Stimulated activated CD8-positive, alpha-beta memory T cell treated with anti-CD3 and anti-CD28 coated beads, Interleukin-12 subunit alpha, Interleukin-12 subunit beta, amount 100 ng/mL, for 1 hour (primary cell): ENCODE data around the gene CASKIN1.

Experiments used
- DNase-seq: peaks from one replicate; pipeline ENCODE4 v3.0.0-alpha.2; 2020; ENCODE audit warnings: low read depth

The CASKIN1 gene

GRCh38 chr16:2174396-2175131, 21.8 kb downstream of the CASKIN1 start:
- no peak for DNase-seq

DNA sequence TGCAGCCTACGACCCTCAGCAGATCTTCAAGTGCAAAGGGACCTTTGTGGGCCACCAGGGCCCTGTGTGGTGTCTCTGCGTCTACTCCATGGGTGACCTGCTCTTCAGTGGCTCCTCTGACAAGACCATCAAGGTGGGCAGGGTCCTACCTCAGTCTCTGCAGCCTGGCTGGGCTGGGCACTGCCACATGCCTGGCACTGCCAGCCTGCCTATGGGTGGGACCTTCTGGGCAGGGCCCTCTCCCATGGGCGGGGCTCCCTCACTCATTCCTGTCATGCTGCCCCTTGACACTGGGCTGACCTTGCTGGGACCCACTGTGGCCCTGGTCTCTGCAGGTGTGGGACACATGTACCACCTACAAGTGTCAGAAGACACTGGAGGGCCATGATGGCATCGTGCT, 22.5 kb downstream of the CASKIN1 start:
- DNase-seq: no peak

GRCh38 chr16:2173366-2173765, 23.0 kb downstream of the CASKIN1 start:
- DNase-seq: no peak

GRCh38 chr16:2172688-2173335, 23.6 kb downstream of the CASKIN1 start:
- no peak for DNase-seq

- no peak for DNase-seq
These were observed 24.7 kb downstream of the CASKIN1 start for GRCh38 chr16:2171601-2172178.

GRCh38 chr16:2170587-2171435, 25.6 kb downstream of the CASKIN1 start:
- no peak for DNase-seq

GRCh38 chr16:2170080-2170479, 26.3 kb downstream of the CASKIN1 start:
- no peak for DNase-seq

DNA sequence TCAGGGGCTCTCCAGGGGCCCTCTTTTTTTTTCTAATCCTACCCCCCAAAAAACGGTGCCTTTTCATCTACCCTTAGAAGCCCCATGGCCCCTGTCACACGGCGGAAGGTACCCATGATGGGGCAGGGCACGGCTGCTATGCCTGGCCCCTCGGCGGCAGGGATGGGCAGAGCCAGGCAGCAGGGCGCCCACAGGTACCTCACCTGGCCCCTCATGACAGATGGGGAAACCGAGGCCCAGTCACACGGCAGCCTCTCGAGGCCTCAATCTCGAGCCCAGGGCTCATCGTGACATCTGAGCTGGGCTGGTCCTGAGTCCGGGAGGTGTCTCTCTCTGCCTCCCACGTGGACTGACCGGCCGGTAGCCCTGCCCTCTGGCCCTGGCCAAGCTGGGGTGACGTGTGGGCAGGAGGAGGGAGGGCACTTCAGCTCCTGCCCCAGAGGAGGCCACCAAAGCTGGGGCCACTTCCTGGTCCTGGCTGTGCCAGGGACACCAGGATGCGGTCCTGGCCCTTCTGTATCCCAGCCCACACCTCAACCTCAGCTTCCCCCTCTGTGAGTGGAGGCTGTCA, 29.3 kb downstream of the CASKIN1 start:
- DNase-seq: no peak

- DNase-seq: no peak
These were observed 29.9 kb downstream of the CASKIN1 start for GRCh38 chr16:2166263-2167067.

- no peak for DNase-seq
These were observed 30.5 kb downstream of the CASKIN1 start for GRCh38 chr16:2165861-2166260.

DNA sequence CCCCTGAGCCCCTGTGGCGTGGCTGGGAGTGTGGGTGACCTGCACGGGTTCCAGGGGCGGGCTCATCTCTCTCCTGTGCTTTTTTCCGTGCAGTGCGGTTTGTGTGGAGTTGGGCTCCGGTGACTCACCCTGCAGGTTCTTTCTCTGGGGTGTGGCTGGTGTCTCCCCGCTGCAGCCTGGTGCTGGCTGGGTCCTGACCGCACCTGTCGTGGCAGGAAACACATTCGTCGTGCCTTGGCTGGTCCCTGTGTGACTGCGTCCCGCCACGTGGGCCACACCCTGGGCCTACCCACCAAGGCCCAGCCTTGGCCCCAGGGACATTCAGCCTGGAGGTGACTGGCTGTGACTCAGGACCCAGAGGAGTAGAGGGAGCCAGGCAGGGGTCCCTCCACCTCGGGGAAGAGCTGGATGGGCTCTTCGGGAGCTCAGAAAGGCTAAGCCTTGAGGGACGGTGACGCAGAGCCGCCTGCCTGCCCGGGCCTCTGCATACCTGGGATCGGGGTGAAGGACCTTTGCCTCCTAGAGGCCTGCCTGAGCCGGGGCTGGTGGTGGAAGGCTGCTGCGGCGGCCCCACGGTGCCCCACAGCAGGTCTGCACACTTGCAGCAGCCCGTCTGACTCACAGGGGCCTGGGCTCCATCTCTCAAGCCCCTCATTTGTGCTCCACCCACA, 33.1 kb downstream of the CASKIN1 start:
- no peak for DNase-seq

GRCh38 chr16:2162676-2163118, 33.7 kb downstream of the CASKIN1 start:
- no peak for DNase-seq

- no peak for DNase-seq
These were observed 34.5 kb downstream of the CASKIN1 start for GRCh38 chr16:2161911-2162310.

DNA sequence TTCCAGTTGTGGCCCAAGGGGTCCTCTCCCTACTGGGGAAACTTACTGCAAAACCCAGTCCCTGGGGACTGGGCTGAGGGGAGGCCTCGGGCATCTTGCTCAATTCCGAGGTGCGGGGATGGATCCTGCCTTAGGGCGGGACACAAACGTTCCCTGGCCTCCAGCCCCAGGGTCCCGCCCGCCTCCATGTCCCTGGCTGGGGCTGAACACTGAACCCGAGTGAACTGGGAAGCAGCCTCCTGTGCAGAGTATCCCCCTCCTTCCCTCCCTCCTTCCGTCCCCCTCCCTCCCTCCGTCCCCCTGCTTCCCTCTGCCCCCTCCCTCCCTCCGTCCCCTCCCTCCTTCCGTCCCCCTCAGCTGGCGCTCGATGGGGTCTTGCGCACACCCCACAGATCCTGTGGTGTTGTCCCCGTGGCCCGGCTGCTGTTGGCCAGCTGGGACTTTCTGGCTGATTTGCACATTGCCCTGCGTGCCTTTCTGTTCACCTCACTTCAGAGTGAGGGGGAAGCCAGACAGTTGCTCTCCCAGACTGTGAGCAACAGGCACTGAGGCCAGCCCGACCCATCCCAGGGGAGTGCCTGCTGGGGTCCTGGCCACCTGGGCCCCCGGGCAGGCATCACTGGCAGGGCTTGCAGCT, 35.4 kb downstream of the CASKIN1 start:
- no peak for DNase-seq

GRCh38 chr16:2159175-2159838, 37.1 kb downstream of the CASKIN1 start:
- DNase-seq: no peak

- DNase-seq: no peak
These were observed 38.2 kb downstream of the CASKIN1 start for GRCh38 chr16:2158262-2158638.

DNA sequence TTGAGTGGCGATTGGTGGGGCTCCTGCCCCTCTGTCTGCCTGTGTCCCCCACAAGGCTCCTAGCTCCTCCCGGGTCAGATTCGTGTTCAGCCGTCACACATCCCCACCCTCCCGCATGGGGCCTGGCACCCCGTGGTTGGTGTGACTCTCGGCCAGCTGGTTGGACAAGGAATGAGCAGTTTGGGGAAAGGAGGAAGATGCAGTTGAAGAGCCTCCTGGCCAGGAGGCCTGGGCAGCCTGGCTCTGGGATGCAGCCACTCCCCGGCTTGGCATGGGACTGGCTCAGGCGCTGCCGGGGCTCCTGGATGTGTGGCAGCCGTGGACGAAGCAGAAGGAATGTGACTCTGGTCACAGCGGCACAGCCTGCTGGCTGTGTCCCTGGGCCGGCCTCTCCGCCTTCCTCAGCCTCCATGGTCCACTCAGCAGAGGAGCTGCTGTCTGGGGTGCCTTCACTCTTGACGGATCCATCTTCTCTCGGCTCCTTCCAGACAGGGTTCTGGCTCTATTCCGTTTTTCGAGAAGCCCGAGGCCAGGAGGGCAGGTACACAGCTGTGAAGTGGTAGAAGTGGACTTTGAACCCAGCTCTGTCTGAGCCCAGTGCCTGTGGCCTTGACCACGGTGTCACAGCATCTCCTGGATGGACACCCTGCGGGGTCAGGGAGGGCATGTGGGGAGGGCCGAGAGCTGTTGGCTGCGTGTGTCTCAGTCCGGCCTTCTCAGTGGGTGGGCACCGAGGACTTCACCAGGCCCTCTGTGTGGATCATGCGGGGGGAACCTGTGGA, 38.7 kb downstream of the CASKIN1 start:
- no peak for DNase-seq

DNA sequence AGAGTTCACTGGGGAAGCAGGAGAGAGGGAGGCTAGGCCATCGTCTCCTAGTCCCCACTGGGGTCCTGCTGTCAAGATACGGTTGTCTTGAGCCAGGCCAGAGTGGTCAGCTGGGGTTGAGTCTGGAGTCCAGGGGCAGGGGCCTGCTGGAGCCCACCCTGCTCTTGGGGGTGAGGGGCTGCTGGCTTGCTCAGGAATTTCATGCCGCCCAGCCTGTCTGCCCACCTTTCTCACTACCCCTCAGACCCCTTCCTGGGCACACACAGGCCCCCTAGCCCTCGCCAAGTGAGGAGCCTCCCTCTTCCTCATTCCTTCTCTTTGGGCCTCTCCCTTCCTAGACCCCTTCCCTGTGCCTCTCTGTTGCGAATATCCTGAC, 39.6 kb downstream of the CASKIN1 start:
- no peak for DNase-seq
